Smooth muscle cell (in vitro differentiated cells): ENCODE measurements around the gene RBM12. TPM values are rescaled to one million over a fixed set of nuclear protein-coding genes. Genes with fewer than 3 reads are reported as not detected.

ENCODE experiments used
- DNase-seq: peaks from one replicate; lab custom pipeline; 2025; ENCODE audit not compliant: unreplicated experiment; lab: John Stamatoyannopoulos, UW
- H2AFZ ChIP-seq: fragments of 200-600 bp; sonication (generic); 2 replicates; pipeline ENCODE4 v1.6.0; 2016; ENCODE audit warnings: antibody characterized with exemption, low read depth, mild to moderate bottlenecking
- H3F3A ChIP-seq: fragments of 200-600 bp; sonication (generic); 2 replicates; pipeline ENCODE4 v1.6.0; 2017; ENCODE audit warnings: antibody characterized with exemption, low read depth
- H3K27ac ChIP-seq: fragments of 200-600 bp; sonication (generic); 2 replicates; pipeline ENCODE4 v1.5.1; 2016; ENCODE audit warnings: low read depth, mild to moderate bottlenecking
- H3K27me3 ChIP-seq: fragments of 200-600 bp; sonication (generic); 2 replicates; pipeline ENCODE4 v1.6.1; 2016; ENCODE audit warnings: low read depth, mild to moderate bottlenecking
- H3K36me3 ChIP-seq: fragments of 200-600 bp; sonication (generic); 2 replicates; pipeline ENCODE4 v1.5.1; 2016; ENCODE audit warnings: low read depth
- H3K4me1 ChIP-seq: fragments of 200-600 bp; sonication (generic); 2 replicates; pipeline ENCODE4 v1.5.1; 2016; ENCODE audit warnings: low read depth
- H3K4me2 ChIP-seq: fragments of 200-600 bp; sonication (generic); 2 replicates; pipeline ENCODE4 v1.6.0; 2016; ENCODE audit warnings: mild to moderate bottlenecking
- H3K4me3 ChIP-seq: fragments of 200-600 bp; sonication (generic); 2 replicates; pipeline ENCODE4 v1.5.1; 2016; ENCODE audit warnings: mild to moderate bottlenecking
- H3K79me2 ChIP-seq: fragments of 200-600 bp; sonication (generic); 2 replicates; pipeline ENCODE4 v1.6.0; 2016; ENCODE audit warnings: low read depth, mild to moderate bottlenecking
- H3K9ac ChIP-seq: fragments of 200-600 bp; sonication (generic); 2 replicates; pipeline ENCODE4 v1.6.0; 2016; ENCODE audit warnings: low read depth
- H3K9me3 ChIP-seq: fragments of 200-600 bp; sonication (generic); replicated peaks from 2 replicates; pipeline ENCODE4 v1.5.1; 2016; ENCODE audit warnings: low read depth
- H4K20me1 ChIP-seq: fragments of 200-600 bp; sonication (generic); 2 replicates; pipeline ENCODE4 v1.6.0; 2016; ENCODE audit warnings: low read depth
- WGBS: methylation state at CpG from one replicate; pipeline ENCODE4 v1.1.7; 2016; ENCODE audit warnings: low lambda C conversion rate; 5-methylcytosine and 5-hydroxymethylcytosine counted together
- polyA plus RNA-seq: library from polyadenylated mRNA; unstranded; fragments of >200 nt; fragmentation: Nextera tagmentation; extraction: Ambion mirVana; gene quantifications from 2 replicates; pipeline ENCODE4 v1.2.1, GENCODE V29; 2016
- total RNA-seq: library from RNA; depleted of rRNA; stranded (reverse); fragments of >200 nt; gene quantifications from 2 replicates; pipeline ENCODE4 v1.2.3, GENCODE V29; 2014
- TF ChIP-seq, protein P1 (sequence below): fragments of 200-600 bp; sonication (generic); IDR thresholded peaks from 2 replicates; pipeline ENCODE4 v1.5.1; 2017; ENCODE audit warnings: borderline replicate concordance, mild to moderate bottlenecking, antibody characterized with exemption; ENCODE audit not compliant: insufficient read depth, poor library complexity, severe bottlenecking

RBM12 gene
- total and polyA plus RNA-seq, 2 experiments from 2014 or later, result 14.5 to 44.2 TPM

DNA sequence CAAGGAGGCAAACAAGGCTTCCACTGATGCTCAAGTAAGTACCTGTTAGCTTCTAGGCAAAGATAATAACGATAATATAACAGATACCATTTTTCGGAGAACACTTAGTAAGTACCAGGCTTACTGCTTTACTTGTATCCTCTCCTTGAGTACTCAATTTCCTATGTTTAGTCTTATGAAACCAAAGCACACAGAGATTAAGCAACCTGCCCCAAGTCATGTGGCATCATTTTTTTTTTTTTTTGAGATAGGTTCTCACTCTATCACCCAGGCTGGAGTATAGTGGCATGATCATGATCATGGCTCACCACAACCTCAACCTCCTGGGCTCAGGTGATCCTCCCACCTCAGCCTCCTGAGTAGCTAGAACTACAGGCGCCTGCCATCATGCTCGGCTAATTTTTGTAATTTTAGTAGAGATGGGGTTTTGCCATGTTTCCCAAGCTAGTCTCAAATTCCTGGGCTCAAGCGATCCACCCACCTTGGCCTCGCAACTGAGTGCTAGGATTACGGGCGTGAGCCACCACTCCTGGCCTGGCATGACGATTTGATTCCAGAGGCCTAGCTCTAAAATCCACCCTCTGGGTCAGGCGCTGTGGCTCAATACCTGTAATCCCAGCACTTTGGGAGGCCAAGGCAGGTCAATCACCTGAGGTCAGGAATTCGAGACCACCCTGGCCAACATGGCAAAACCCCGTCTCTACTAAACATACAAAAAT, 35.1 kb downstream of the RBM12 start:
- no peak for DNase-seq
- 97% methylated on average over 12 of the region's 12 CpGs for WGBS
- Histone ChIP-seq H3K27ac (no peak overlapping the region), H3K4me1 (no peaks in the 10 kb centered on the region), H3K27me3 (no peaks in the 10 kb centered on the region), H3F3A (no peaks in the 10 kb centered on the region), H4K20me1 (peaks cover 54% of the 10 kb centered on the region), H3K9ac (no peak overlapping the region), H3K79me2 (peaks cover 5% of the 10 kb centered on the region), H2AFZ (no peak overlapping the region), H3K9me3 (no peaks in the 10 kb centered on the region), H3K4me2 (no peak overlapping the region), H3K4me3 (no peak overlapping the region), H3K36me3 (peaks cover 10% of the 10 kb centered on the region)
- TF ChIP-seq, protein P1, sequence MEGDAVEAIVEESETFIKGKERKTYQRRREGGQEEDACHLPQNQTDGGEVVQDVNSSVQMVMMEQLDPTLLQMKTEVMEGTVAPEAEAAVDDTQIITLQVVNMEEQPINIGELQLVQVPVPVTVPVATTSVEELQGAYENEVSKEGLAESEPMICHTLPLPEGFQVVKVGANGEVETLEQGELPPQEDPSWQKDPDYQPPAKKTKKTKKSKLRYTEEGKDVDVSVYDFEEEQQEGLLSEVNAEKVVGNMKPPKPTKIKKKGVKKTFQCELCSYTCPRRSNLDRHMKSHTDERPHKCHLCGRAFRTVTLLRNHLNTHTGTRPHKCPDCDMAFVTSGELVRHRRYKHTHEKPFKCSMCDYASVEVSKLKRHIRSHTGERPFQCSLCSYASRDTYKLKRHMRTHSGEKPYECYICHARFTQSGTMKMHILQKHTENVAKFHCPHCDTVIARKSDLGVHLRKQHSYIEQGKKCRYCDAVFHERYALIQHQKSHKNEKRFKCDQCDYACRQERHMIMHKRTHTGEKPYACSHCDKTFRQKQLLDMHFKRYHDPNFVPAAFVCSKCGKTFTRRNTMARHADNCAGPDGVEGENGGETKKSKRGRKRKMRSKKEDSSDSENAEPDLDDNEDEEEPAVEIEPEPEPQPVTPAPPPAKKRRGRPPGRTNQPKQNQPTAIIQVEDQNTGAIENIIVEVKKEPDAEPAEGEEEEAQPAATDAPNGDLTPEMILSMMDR, result no peak

DNA sequence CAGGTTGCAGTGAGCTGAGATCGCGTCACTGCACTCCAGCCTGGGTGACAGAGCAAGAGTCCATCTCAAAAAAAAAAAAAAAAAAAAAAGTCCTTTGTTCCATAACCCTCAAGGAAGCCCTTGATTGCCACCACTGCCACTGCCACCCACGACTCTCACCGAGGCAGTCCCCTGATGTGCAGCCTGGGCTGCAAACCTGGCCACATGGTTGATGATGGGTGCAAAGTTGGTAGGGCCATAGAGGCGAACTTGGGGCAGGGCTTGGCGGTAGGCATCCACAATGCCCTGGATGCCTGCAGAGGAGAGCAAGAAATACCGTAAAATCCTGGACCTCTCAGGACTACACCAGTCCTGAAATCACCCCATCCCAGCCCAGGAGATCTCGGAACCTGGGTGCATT, 37.6 kb downstream of the RBM12 start:
- no peak overlapping the region for H3K4me2 ChIP-seq
- no peaks in the 10 kb centered on the region for H3K4me1 ChIP-seq
- peaks cover 10% of the 10 kb centered on the region for H3K36me3 ChIP-seq
- no peaks in the 10 kb centered on the region for H3K9me3 ChIP-seq
- no peak overlapping the region for H3K4me3 ChIP-seq
- peaks cover 31% of the 10 kb centered on the region for H4K20me1 ChIP-seq
- H3K27ac ChIP-seq, result no peak overlapping the region
- TF ChIP-seq, protein P1, result no peak
- no peaks in the 10 kb centered on the region for H3K79me2 ChIP-seq
- no peak overlapping the region for H3K9ac ChIP-seq
- H2AFZ ChIP-seq, result no peak overlapping the region
- no peaks in the 10 kb centered on the region for H3K27me3 ChIP-seq
- no peak for DNase-seq
- WGBS, result 95% methylated on average over 8 of the region's 8 CpGs
- peaks cover 1% of the 10 kb centered on the region for H3F3A ChIP-seq

DNA sequence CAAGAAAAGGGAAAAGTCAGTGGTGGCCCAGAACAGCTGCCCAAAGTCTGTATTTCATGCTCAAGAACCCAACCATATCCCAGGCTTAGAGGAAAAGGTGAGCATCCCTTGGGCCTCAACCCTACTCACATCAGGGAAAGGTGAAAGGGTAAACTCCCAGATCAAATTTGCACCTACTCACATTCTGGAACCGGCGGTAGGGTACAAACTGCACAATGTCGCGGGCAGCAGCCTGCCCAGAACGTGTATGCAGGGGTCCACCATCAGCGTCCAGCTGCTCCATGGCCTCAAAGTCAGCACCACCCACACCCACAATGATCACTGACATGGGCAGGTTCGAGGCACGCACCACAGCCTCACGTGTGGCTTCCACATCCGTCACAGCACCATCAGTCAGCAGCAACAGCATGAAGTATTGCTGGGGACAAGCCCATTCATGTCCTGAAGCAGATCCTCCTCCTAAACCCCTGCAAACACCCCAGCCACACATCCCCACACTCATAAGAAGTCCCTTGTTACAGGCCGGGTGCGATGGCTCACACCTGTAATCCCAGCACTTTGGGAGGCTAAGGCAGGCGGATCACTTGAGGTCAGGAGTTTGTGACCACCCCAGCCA, 38.2 kb downstream of the RBM12 start:
- H4K20me1 ChIP-seq, result peaks cover 24% of the 10 kb centered on the region
- H3K4me2 ChIP-seq, result no peak overlapping the region
- no peak overlapping the region for H2AFZ ChIP-seq
- WGBS, result 92% methylated on average over 13 of the region's 13 CpGs
- peaks cover 8% of the 10 kb centered on the region for H3F3A ChIP-seq
- H3K36me3 ChIP-seq, result peaks cover 10% of the 10 kb centered on the region
- no peaks in the 10 kb centered on the region for H3K4me1 ChIP-seq
- H3K27me3 ChIP-seq, result no peaks in the 10 kb centered on the region
- no peak overlapping the region for H3K4me3 ChIP-seq
- H3K79me2 ChIP-seq, result no peaks in the 10 kb centered on the region
- TF ChIP-seq, protein P1, result no peak
- no peak for DNase-seq
- H3K9ac ChIP-seq, result no peak overlapping the region
- no peaks in the 10 kb centered on the region for H3K9me3 ChIP-seq
- no peak overlapping the region for H3K27ac ChIP-seq
